CD4-positive, alpha-beta T cell (primary cell): ENCODE results near the gene LPAR6. TPM values are rescaled to one million over a fixed set of nuclear protein-coding genes. Genes with fewer than 3 reads are reported as not detected.

Experiments
- ATAC-seq: fragments of 200-7000 bp; cut with Tn5 transposase; one replicate; pipeline ENCODE4 v1.10.0; 2022; ENCODE audit warnings: mild to moderate bottlenecking; ENCODE audit not compliant: poor library complexity
- CTCF ChIA-PET: fragments of 350-600 bp; sonication (Branson Sonifier 250); formaldehyde crosslinking; loops from one replicate; lab custom pipeline; 2021; ENCODE audit warnings: antibody characterized with exemption, inconsistent platforms; lab: Charles Lee
- POLR2A ChIA-PET: fragments of 350-600 bp; sonication (Branson Sonifier 250); formaldehyde crosslinking; loops from one replicate; lab custom pipeline; 2021; ENCODE audit warnings: antibody characterized with exemption, inconsistent platforms; lab: Charles Lee
- DNase-seq, 14 experiments: peaks; one replicate each; pipeline ENCODE4 v3.0.0-alpha.2; 2013 to 2020; ENCODE audit warnings: mixed read lengths in 2 of 14
- H3K27ac ChIP-seq, 2 donors: one replicate each; pipeline versions ENCODE4 v1.5.1 to v1.7.0; 2013; ENCODE audit warnings: low read length in 2 of 2, low read depth in 1 of 2, mild to moderate bottlenecking in 1 of 2
- H3K27me3 ChIP-seq, 2 experiments: 1 replicate in 1 of 2; 2 replicates in 1 of 2; pipeline versions ENCODE4 v1.6.1 to v1.7.0; 2013; ENCODE audit warnings: low read length in 2 of 2, control low read depth in 1 of 2, mild to moderate bottlenecking in 1 of 2, moderate library complexity in 1 of 2; ENCODE audit not compliant: insufficient read depth in 2 of 2, control insufficient read depth in 1 of 2
- H3K36me3 ChIP-seq: one replicate; pipeline ENCODE4 v1.6.1; 2013; ENCODE audit warnings: low read length, control low read depth; ENCODE audit not compliant: insufficient read depth
- H3K4me1 ChIP-seq: one replicate; pipeline ENCODE4 v1.6.1; 2013; ENCODE audit warnings: low read length, control low read depth; ENCODE audit not compliant: insufficient read depth
- H3K4me3 ChIP-seq: one replicate; pipeline ENCODE4 v1.5.1; 2013; ENCODE audit warnings: mild to moderate bottlenecking, low read length, moderate library complexity
- H3K9me3 ChIP-seq, 2 experiments: 1 replicate in 1 of 2; 2 replicates in 1 of 2; pipeline versions ENCODE4 v1.6.1 to v1.7.0; 2013; ENCODE audit warnings: low read length in 2 of 2, mild to moderate bottlenecking in 2 of 2, control low read depth in 1 of 2, moderate library complexity in 1 of 2; ENCODE audit not compliant: control insufficient read depth in 1 of 2, insufficient read depth in 1 of 2
- H3K27ac Mint-ChIP-seq: one replicate; pipeline ENCODE4 v1.8.0; 2020; ENCODE audit warnings: mixed read lengths
- H3K27me3 Mint-ChIP-seq: one replicate; pipeline ENCODE4 v1.8.0; 2021; ENCODE audit warnings: mixed read lengths
- H3K36me3 Mint-ChIP-seq: one replicate; pipeline ENCODE4 v1.8.0; 2021; ENCODE audit warnings: low read depth, mixed read lengths
- H3K4me1 Mint-ChIP-seq: one replicate; pipeline ENCODE4 v1.8.0; 2021; ENCODE audit warnings: low read depth, mixed read lengths
- H3K4me3 Mint-ChIP-seq: one replicate; pipeline ENCODE4 v1.8.0; 2020; ENCODE audit warnings: mild to moderate bottlenecking, mixed read lengths
- H3K9me3 Mint-ChIP-seq: one replicate; pipeline ENCODE4 v1.8.0; 2020; ENCODE audit warnings: mixed read lengths
- intact Hi-C, 2 experiments: fragments of 100-400 bp; cut with DNase I in 1 of 2; cut with micrococcal nuclease in 1 of 2; formaldehyde crosslinking; loops; one replicate each; pipeline versions ENCODE4 v1.15.1 to v1.9.0; 2023 to 2025; cut with DNase I, micrococcal nuclease
- total RNA-seq, 174 experiments: library from RNA in 2 of 174; stranded (reverse) in 2 of 174; gene quantifications; one replicate each; pipeline ENCODE4 v1.2.3 and lab custom pipeline; 2021 to 2026
- TF ChIP-seq, protein P1 (sequence below): fragments of 200-600 bp; IDR thresholded peaks from one replicate; pipeline ENCODE4 v1.8.0; 2022; ENCODE audit warnings: antibody characterized with exemption, mild to moderate bottlenecking

Gene LPAR6
- total RNA-seq, 2 experiments from 2014 or later = 15.5 to 19.4 TPM

DNA sequence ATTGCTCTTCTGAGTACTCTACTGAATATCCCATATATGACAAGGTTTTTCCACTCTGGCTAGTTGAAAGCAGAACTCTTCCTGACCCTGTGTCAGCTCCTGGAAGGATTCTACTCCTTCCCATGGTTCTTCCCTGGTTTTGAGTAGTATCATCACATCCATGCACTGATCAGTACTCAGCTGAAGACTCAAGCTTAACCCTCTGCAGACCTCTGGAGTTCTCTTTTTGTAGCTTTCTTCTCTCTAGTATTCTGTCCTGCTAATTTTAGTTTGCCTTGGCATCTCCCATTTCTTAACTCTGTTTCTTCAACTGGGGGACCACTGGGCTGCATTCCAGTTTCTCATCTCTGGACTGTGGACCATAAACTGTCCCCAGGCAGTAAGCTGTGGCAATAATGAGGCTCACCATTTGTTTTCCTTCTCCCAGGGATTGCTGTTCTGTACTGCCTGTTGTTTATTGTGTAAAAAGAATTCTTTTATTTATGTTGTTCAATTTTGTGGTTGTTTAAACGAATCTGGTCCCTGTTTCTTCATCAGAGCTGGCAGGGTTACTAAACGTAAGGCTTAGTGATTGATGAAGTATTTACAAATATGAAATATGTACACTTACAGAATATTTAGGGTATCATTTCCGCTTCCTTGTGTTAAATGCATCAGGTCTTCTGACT lies 19.7 kb downstream of the LPAR6 start:
- intact Hi-C loops = no loop called here
- no peak overlapping the region for H3K27ac ChIP-seq
- H3K27me3 ChIP-seq = no peaks in the 10 kb centered on the region
- Mint-ChIP-seq H3K4me3 (no peak overlapping the region), H3K9me3 (no peaks in the 10 kb centered on the region), H3K27me3 (no peaks in the 10 kb centered on the region), H3K4me1 (no peaks in the 10 kb centered on the region), H3K36me3 (peaks cover 78% of the 10 kb centered on the region), H3K27ac (no peak overlapping the region)
- no peaks in the 10 kb centered on the region for H3K4me1 ChIP-seq
- POLR2A ChIA-PET = no interaction called here
- peaks cover 19% of the 10 kb centered on the region for H3K36me3 ChIP-seq
- DNase-seq = no peak
- ATAC-seq = no peak
- TF ChIP-seq, protein P1, sequence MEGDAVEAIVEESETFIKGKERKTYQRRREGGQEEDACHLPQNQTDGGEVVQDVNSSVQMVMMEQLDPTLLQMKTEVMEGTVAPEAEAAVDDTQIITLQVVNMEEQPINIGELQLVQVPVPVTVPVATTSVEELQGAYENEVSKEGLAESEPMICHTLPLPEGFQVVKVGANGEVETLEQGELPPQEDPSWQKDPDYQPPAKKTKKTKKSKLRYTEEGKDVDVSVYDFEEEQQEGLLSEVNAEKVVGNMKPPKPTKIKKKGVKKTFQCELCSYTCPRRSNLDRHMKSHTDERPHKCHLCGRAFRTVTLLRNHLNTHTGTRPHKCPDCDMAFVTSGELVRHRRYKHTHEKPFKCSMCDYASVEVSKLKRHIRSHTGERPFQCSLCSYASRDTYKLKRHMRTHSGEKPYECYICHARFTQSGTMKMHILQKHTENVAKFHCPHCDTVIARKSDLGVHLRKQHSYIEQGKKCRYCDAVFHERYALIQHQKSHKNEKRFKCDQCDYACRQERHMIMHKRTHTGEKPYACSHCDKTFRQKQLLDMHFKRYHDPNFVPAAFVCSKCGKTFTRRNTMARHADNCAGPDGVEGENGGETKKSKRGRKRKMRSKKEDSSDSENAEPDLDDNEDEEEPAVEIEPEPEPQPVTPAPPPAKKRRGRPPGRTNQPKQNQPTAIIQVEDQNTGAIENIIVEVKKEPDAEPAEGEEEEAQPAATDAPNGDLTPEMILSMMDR = no peak
- CTCF ChIA-PET = interaction anchor here (0.7 kb wide), 1 partner anchor 187 kb away, joined by 3 read pairs; no protein-coding TSS in a partner anchor
- H3K9me3 ChIP-seq = peaks cover 6 to 20% of the 10 kb centered on the region in 2 experiments
- no peak overlapping the region for H3K4me3 ChIP-seq

DNA sequence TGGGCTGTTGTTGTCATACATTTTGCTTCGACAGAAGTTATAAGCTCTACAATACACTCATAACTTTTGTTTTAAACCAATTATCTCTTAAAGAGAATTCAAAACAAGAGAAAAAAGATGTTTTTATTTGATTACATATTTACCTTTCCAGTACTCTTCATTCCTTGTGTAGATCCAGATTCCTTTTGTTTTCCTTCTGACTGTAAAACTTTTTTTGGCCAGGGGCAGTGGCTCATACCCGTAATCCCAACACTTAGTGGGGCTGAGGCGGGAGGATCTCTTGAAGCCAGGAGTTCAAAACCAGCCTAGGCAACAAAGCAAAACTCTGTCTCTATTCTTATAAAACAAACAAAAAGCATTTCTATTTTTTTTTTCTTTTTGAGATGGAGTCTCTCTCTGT lies 21.7 kb downstream of the LPAR6 start:
- ChIA-PET POLR2A (no interaction called here), CTCF (no interaction called here)
- DNase-seq = no peak
- Histone ChIP-seq H3K27ac (no peak overlapping the region), H3K9me3 (peaks cover 6 to 20% of the 10 kb centered on the region in 2 experiments), H3K36me3 (peaks cover 19% of the 10 kb centered on the region), H3K4me1 (no peaks in the 10 kb centered on the region), H3K27me3 (no peaks in the 10 kb centered on the region), H3K4me3 (no peak overlapping the region)
- no peak for ATAC-seq
- H3K36me3 Mint-ChIP-seq = peaks cover 82% of the 10 kb centered on the region
- no peaks in the 10 kb centered on the region for H3K27me3 Mint-ChIP-seq
- TF ChIP-seq, protein P1 = no peak
- no peak overlapping the region for H3K4me3 Mint-ChIP-seq
- no peak overlapping the region for H3K27ac Mint-ChIP-seq
- H3K9me3 Mint-ChIP-seq = no peaks in the 10 kb centered on the region
- intact Hi-C loops = no loop called here
- H3K4me1 Mint-ChIP-seq = no peaks in the 10 kb centered on the region

DNA sequence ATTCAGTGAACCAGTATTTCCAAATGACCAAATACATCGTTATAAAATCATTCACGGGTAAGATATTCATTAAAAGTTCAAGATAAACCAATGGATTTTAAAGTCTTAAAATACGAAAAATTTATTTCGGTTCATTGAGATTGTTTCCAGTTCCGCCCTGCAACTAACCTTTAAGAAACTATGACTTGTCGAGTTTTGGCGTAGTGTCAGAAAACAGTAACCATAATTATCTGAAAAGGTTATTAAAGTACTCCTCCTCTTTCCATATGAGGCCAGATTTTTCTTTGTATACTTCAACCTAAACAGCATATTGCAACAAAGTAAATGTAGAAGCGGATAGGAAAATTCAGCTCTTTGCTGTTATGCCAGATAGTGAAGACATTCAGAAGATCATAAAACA lies 26.1 kb downstream of the LPAR6 start:
- peaks cover 60% of the 10 kb centered on the region for H3K36me3 Mint-ChIP-seq
- no peak for ATAC-seq
- H3K4me1 Mint-ChIP-seq = peaks cover 5% of the 10 kb centered on the region
- Histone ChIP-seq H3K27me3 (no peaks in the 10 kb centered on the region), H3K9me3 (peaks cover 3 to 5% of the 10 kb centered on the region in 2 experiments), H3K4me1 (no peaks in the 10 kb centered on the region), H3K4me3 (no peak overlapping the region), H3K36me3 (peaks cover 15% of the 10 kb centered on the region), H3K27ac (no peak overlapping the region)
- intact Hi-C loops = no loop called here
- POLR2A ChIA-PET = interaction anchor here (0.7 kb wide), 1 partner anchor 9 kb away, joined by 3 read pairs; no protein-coding TSS in a partner anchor
- no peak for DNase-seq
- TF ChIP-seq, protein P1 = no peak
- H3K27ac Mint-ChIP-seq = no peak overlapping the region
- no peaks in the 10 kb centered on the region for H3K9me3 Mint-ChIP-seq
- CTCF ChIA-PET = interaction anchor here (1.0 to 1.2 kb wide), 2 partner anchors 9 to 10 kb away, joined by 3 read pairs; no protein-coding TSS in a partner anchor
- no peaks in the 10 kb centered on the region for H3K27me3 Mint-ChIP-seq
- H3K4me3 Mint-ChIP-seq = no peak overlapping the region
